Fibroblast of villous mesenchyme (primary cell): ENCODE measurements around the gene PYM1. TPM values are rescaled to one million over a fixed set of nuclear protein-coding genes. Genes with fewer than 3 reads are reported as not detected.
A peak's percentile ranks its signal among the peaks of the same experiment; 100 is the strongest.

ENCODE experiments used
- DNase-seq: peaks from one replicate; pipeline ENCODE4 v3.0.0-alpha.2; 2010; ENCODE audit warnings: low read depth
- H3K4me3 ChIP-seq: 2 replicates; pipeline ENCODE4 v1.5.1; 2011; ENCODE audit warnings: low read depth, mild to moderate bottlenecking, low read length
- total RNA-seq: library from RNA; depleted of rRNA; stranded (reverse); fragments of >200 nt; gene quantifications from 2 replicates; pipeline ENCODE4 v1.2.3, GENCODE V29; 2012
- TF ChIP-seq, protein P1 (sequence below): IDR thresholded peaks from 2 replicates; pipeline ENCODE4 v1.5.1; 2012; ENCODE audit warnings: low read depth, mild to moderate bottlenecking, low read length; ENCODE audit not compliant: insufficient read depth

The PYM1 gene
- total RNA-seq, 1 donor = 32.8 TPM

GRCh38 chr12:55957106-55957859 lies 29.6 kb upstream of the PYM1 start:
- TF ChIP-seq, protein P1, sequence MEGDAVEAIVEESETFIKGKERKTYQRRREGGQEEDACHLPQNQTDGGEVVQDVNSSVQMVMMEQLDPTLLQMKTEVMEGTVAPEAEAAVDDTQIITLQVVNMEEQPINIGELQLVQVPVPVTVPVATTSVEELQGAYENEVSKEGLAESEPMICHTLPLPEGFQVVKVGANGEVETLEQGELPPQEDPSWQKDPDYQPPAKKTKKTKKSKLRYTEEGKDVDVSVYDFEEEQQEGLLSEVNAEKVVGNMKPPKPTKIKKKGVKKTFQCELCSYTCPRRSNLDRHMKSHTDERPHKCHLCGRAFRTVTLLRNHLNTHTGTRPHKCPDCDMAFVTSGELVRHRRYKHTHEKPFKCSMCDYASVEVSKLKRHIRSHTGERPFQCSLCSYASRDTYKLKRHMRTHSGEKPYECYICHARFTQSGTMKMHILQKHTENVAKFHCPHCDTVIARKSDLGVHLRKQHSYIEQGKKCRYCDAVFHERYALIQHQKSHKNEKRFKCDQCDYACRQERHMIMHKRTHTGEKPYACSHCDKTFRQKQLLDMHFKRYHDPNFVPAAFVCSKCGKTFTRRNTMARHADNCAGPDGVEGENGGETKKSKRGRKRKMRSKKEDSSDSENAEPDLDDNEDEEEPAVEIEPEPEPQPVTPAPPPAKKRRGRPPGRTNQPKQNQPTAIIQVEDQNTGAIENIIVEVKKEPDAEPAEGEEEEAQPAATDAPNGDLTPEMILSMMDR = no peak
- DNase-seq = no peak
- H3K4me3 ChIP-seq = no peak overlapping the region

DNA sequence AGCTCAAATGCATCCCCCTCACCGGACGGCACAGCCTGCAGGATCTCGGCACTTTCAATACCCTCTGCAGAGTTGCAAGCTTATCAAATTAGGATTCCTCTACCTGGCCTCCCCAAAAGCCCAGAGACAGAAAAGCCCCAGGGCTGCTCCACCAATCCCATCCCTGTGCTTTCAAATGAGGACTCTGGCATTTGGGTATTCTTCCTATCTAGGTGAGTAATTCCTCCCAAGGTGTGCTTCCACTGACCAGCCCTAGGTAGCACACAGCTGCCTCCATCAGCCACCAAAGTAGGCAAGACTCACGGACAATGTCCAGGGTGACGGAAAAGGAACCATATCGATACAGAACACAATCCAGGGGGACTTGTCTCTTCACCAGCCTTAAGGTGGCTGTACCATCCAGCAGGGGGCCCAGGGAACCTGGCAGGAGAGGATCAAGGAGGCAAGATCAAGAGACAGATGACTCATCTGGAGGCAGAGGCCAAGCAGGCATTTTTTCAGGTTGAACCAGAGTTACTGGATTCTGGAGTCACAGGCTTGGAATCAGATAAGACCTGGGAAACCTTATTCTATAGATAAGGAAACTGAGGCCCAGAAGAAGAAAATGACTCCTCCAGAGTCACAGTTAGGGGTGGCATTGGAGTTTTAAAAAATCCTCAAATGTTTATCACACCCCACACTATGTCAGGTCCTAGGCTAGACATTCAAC lies 28.3 kb upstream of the PYM1 start:
- peak; percentile 55 for DNase-seq
- TF ChIP-seq, protein P1 = peak; percentile 48
- no peak overlapping the region for H3K4me3 ChIP-seq

DNA sequence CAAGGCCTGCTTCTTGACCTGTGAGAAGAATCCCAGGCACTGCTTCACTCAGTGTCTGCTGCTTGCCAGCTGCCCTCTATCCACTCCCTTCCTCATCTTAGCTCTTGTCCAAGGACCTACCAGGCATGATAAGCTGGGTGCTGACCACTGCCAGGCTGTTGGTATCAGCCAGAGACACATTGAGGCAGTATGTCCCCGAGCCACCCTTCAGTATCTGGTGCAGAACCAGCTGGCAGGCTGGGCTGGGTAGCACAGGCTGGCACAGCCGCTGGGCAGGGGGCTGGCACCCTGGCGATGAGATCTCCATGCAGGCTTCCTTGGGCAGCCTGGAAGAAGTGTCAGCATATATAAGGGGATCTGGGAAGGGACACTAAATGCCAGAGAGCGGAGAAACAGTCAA lies 27.6 kb upstream of the PYM1 start:
- TF ChIP-seq, protein P1 = no peak
- no peak for DNase-seq
- no peak overlapping the region for H3K4me3 ChIP-seq

DNA sequence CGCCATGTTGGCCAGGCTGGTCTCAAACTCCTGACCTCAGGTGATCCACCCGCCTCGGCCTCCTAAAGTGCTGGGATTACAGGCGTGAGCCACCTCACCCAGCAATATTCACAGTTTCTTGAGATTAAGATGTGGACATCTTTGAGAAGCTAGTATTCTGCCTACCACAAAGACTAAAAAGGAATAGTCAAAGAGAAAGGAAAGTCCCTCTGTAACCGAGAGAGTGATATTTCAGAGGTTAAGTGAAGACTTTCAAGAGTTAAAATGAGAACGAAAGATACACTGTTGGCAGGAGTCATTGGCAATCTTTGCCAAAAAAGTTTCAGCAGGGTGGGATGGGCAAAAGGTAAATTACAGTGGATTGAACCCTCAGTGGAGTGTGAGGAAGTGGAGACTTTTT lies 18.9 kb upstream of the PYM1 start:
- no peak overlapping the region for H3K4me3 ChIP-seq
- DNase-seq = no peak
- TF ChIP-seq, protein P1 = no peak

- TF ChIP-seq, protein P1 = no peak
- no peak overlapping the region for H3K4me3 ChIP-seq
- no peak for DNase-seq
Observed at GRCh38 chr12:55942577-55943136, 15.0 kb upstream of the PYM1 start.

DNA sequence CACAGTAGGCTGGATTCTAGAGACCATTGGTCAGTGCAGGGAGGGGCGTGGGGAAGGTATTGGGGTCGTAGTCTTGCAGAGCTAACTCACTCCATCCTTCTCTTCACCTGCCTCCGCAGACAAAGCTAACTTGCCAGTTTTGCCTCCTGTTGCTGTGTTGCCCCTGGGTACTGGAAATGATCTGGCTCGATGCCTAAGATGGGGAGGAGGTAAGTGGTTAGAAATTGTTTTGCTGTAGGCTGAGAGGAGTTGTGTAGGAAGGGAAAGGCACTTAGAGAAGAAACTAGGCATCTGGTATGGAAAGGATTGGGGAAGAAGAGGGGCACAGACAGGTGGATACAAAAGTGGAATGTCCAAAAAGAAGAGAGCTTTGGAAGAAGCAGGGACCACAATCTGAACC lies 14.4 kb upstream of the PYM1 start:
- no peak for DNase-seq
- H3K4me3 ChIP-seq = no peak overlapping the region
- TF ChIP-seq, protein P1 = no peak
